H9 (cell line): ENCODE data around the gene ACTBL2. TPM values are rescaled to one million over a fixed set of nuclear protein-coding genes. Genes with fewer than 3 reads are reported as not detected.

Source experiments
- DNase-seq: peaks from one replicate; pipeline ENCODE4 v3.0.0-alpha.2; 2017
- H2AFZ ChIP-seq: one replicate; pipeline ENCODE4 v1.6.1; 2013; ENCODE audit warnings: mild to moderate bottlenecking, low read length, control low read depth, moderate library complexity
- H2AK5ac ChIP-seq: 2 replicates; pipeline ENCODE4 v1.6.1; 2013; ENCODE audit warnings: low read length, control low read depth, mixed read lengths; ENCODE audit not compliant: insufficient read length
- H2BK120ac ChIP-seq: one replicate; pipeline ENCODE4 v1.6.1; 2013; ENCODE audit warnings: low read depth, mild to moderate bottlenecking, low read length, control low read depth, inconsistent platforms; ENCODE audit not compliant: poor library complexity, severe bottlenecking
- H2BK12ac ChIP-seq: 2 replicates; pipeline ENCODE4 v1.6.1; 2013; ENCODE audit warnings: low read length, control low read depth, mixed read lengths, low read depth; ENCODE audit not compliant: insufficient read length
- H2BK15ac ChIP-seq: 2 replicates; pipeline ENCODE4 v1.6.1; 2013; ENCODE audit warnings: low read depth, low read length, control low read depth
- H2BK20ac ChIP-seq: one replicate; pipeline ENCODE4 v1.6.1; 2013; ENCODE audit warnings: low read depth, mild to moderate bottlenecking, low read length, control low read depth, inconsistent platforms; ENCODE audit not compliant: poor library complexity, severe bottlenecking
- H2BK5ac ChIP-seq: 2 replicates; pipeline ENCODE4 v1.6.1; 2013; ENCODE audit warnings: low read length, control low read depth, mixed read lengths; ENCODE audit not compliant: insufficient read length
- H3K14ac ChIP-seq: 2 replicates; pipeline ENCODE4 v1.6.1; 2013; ENCODE audit warnings: low read length, control low read depth; ENCODE audit not compliant: insufficient read depth
- H3K18ac ChIP-seq: 2 replicates; pipeline ENCODE4 v1.6.1; 2013; ENCODE audit warnings: low read depth, mild to moderate bottlenecking, mixed read lengths, low read length, control low read depth; ENCODE audit not compliant: insufficient read length
- H3K23ac ChIP-seq: 2 replicates; pipeline ENCODE4 v1.6.1; 2013; ENCODE audit warnings: low read length, control low read depth, mixed read lengths, low read depth; ENCODE audit not compliant: insufficient read length
- H3K23me2 ChIP-seq: 2 replicates; pipeline ENCODE4 v1.6.1; 2013; ENCODE audit warnings: low read depth, mild to moderate bottlenecking, mixed read lengths, low read length, control low read depth; ENCODE audit not compliant: insufficient read length, poor library complexity, severe bottlenecking
- H3K27ac ChIP-seq: 2 replicates; pipeline ENCODE4 v1.5.1; 2013; ENCODE audit warnings: low read length, control low read depth, mixed read lengths, low read depth; ENCODE audit not compliant: insufficient read length
- H3K27me3 ChIP-seq: 2 replicates; pipeline ENCODE4 v1.6.1; 2013; ENCODE audit warnings: low read length, control low read depth, inconsistent platforms; ENCODE audit not compliant: insufficient read depth
- H3K4ac ChIP-seq: 2 replicates; pipeline ENCODE4 v1.6.1; 2013; ENCODE audit warnings: low read depth, mild to moderate bottlenecking, control low read depth, inconsistent platforms, low read length, moderate library complexity
- H3K4me1 ChIP-seq: 2 replicates; pipeline ENCODE4 v1.6.1; 2013; ENCODE audit warnings: low read length, control low read depth, inconsistent platforms; ENCODE audit not compliant: insufficient read depth
- H3K4me2 ChIP-seq: 2 replicates; pipeline ENCODE4 v1.6.1; 2013; ENCODE audit warnings: low read length, control low read depth, mixed read lengths; ENCODE audit not compliant: insufficient read length, insufficient read depth
- H3K56ac ChIP-seq: 2 replicates; pipeline ENCODE4 v1.6.1; 2013; ENCODE audit warnings: low read depth, mild to moderate bottlenecking, mixed read lengths, low read length, control low read depth; ENCODE audit not compliant: insufficient read length
- H3K79me1 ChIP-seq: 2 replicates; pipeline ENCODE4 v1.6.1; 2013; ENCODE audit warnings: low read depth, mild to moderate bottlenecking, moderate library complexity, low read length, control low read depth, inconsistent platforms; ENCODE audit not compliant: insufficient read depth, poor library complexity, severe bottlenecking
- H3K79me2 ChIP-seq: 2 replicates; pipeline ENCODE4 v1.6.1; 2013; ENCODE audit warnings: low read length, control low read depth, inconsistent platforms; ENCODE audit not compliant: insufficient read depth
- H3K9ac ChIP-seq: 2 replicates; pipeline ENCODE4 v1.6.1; 2013; ENCODE audit warnings: low read length, control low read depth, mixed read lengths; ENCODE audit not compliant: insufficient read length; ENCODE audit errors: extremely low read depth
- H3K9me3 ChIP-seq: one replicate; pipeline ENCODE4 v1.6.1; 2013; ENCODE audit warnings: low read depth, low read length, inconsistent platforms; ENCODE audit not compliant: control insufficient read depth
- H3T11ph ChIP-seq: one replicate; pipeline ENCODE4 v1.6.1; 2013; ENCODE audit warnings: mild to moderate bottlenecking, low read length, control low read depth, inconsistent platforms
- H4K20me1 ChIP-seq: one replicate; pipeline ENCODE4 v1.6.1; 2013; ENCODE audit not compliant: control insufficient read depth, insufficient read length, insufficient read depth
- H4K5ac ChIP-seq: 2 replicates; pipeline ENCODE4 v1.6.1; 2013; ENCODE audit warnings: low read depth, mild to moderate bottlenecking, mixed read lengths, low read length, control low read depth; ENCODE audit not compliant: insufficient read length
- H4K8ac ChIP-seq: replicated peaks from 2 replicates; pipeline ENCODE4 v1.6.1; 2013; ENCODE audit warnings: low read length, control low read depth, mixed read lengths, low read depth; ENCODE audit not compliant: insufficient read length
- H4K91ac ChIP-seq: 2 replicates; pipeline ENCODE4 v1.6.1; 2013; ENCODE audit warnings: low read depth, mild to moderate bottlenecking, moderate library complexity, mixed read lengths, low read length, control low read depth; ENCODE audit not compliant: insufficient read length
- H3K27ac Mint-ChIP-seq, 3 experiments: 2 replicates in 2 of 3; 3 replicates in 1 of 3; pipeline ENCODE4 v1.8.0; 2020 to 2021; ENCODE audit warnings: mixed read lengths in 3 of 3, mild to moderate bottlenecking in 1 of 3, moderate library complexity in 1 of 3
- H3K27me3 Mint-ChIP-seq: 2 replicates; pipeline ENCODE4 v1.8.0; 2021; ENCODE audit warnings: low read depth, mild to moderate bottlenecking, moderate library complexity, mixed read lengths
- H3K36me3 Mint-ChIP-seq, 3 experiments: 2 replicates in 2 of 3; 3 replicates in 1 of 3; pipeline ENCODE4 v1.8.0; 2020 to 2021; ENCODE audit warnings: low read depth in 3 of 3, mixed read lengths in 3 of 3; ENCODE audit not compliant: insufficient read depth in 1 of 3
- H3K4me1 Mint-ChIP-seq, 2 experiments: 2 replicates each; pipeline ENCODE4 v1.8.0; 2020; ENCODE audit warnings: mixed read lengths in 2 of 2
- H3K4me3 Mint-ChIP-seq, 2 experiments: 2 replicates in 1 of 2; 3 replicates in 1 of 2; pipeline ENCODE4 v1.8.0; 2020 to 2021; ENCODE audit warnings: mild to moderate bottlenecking in 2 of 2, mixed read lengths in 2 of 2, moderate library complexity in 1 of 2
- H3K9me3 Mint-ChIP-seq, 2 experiments: 2 replicates in 1 of 2; 3 replicates in 1 of 2; pipeline ENCODE4 v1.8.0; 2020; ENCODE audit warnings: mild to moderate bottlenecking in 2 of 2, mixed read lengths in 2 of 2, moderate library complexity in 1 of 2
- CTCF ChIP-seq: fragments of 200-600 bp; sonication (generic); conservative IDR thresholded peaks from 3 replicates; pipeline ENCODE4 v1.8.0; 2021; ENCODE audit warnings: antibody characterized with exemption, mild to moderate bottlenecking
- WGBS: extraction: QIAGEN DNeasy Blood & Tissue Kit; methylation state at CpG from one replicate; pipeline ENCODE4 v1.1.7; 2013; ENCODE audit warnings: missing lambda C conversion rate, low lambda C conversion rate, mixed read lengths; ENCODE audit not compliant: insufficient read length; ENCODE audit errors: extremely low coverage; 5-methylcytosine and 5-hydroxymethylcytosine counted together
- total RNA-seq: library from RNA; stranded (reverse); gene quantifications from 2 replicates; pipeline ENCODE4 v1.2.1, GENCODE V29; 2021

The ACTBL2 gene
- total RNA-seq, 1 experiment from 2014 or later: not detected

GRCh38 chr5:57495285-57496086 is 12.9 kb upstream of the ACTBL2 start:
- peaks cover 12 to 19% of the 10 kb centered on the region in 2 experiments for H3K4me1 Mint-ChIP-seq
- no peak overlapping the region for H2AFZ ChIP-seq
- H3K4me2 ChIP-seq: no peak overlapping the region
- no peak overlapping the region for H3T11ph ChIP-seq
- H3K79me2 ChIP-seq: no peaks in the 10 kb centered on the region
- no peak overlapping the region for H2BK15ac ChIP-seq
- no peak overlapping the region for H2BK120ac ChIP-seq
- H3K18ac ChIP-seq: no peak overlapping the region
- H3K9me3 Mint-ChIP-seq: no peaks in the 10 kb centered on the region; a peak in 1 of 5 replicates
- no peaks in the 10 kb centered on the region for H4K20me1 ChIP-seq
- H3K79me1 ChIP-seq: no peaks in the 10 kb centered on the region
- no peak overlapping the region for H3K27ac Mint-ChIP-seq
- no CpG with 5 or more reads among the region's 6 CpGs for WGBS
- no peak overlapping the region for H3K14ac ChIP-seq
- no peak overlapping the region for H4K91ac ChIP-seq
- no peak overlapping the region for H2AK5ac ChIP-seq
- no peak overlapping the region for H4K8ac ChIP-seq
- H4K5ac ChIP-seq: no peak overlapping the region
- no peak overlapping the region for H2BK20ac ChIP-seq
- DNase-seq: no peak
- no peak overlapping the region for H2BK12ac ChIP-seq
- TF ChIP-seq CTCF: no peak
- H3K4me3 Mint-ChIP-seq: no peak overlapping the region
- H3K36me3 Mint-ChIP-seq: no peaks in the 10 kb centered on the region
- H3K4me1 ChIP-seq: no peaks in the 10 kb centered on the region
- no peaks in the 10 kb centered on the region for H3K27me3 ChIP-seq
- H3K27ac ChIP-seq: no peak overlapping the region
- no peak overlapping the region for H3K4ac ChIP-seq
- H3K9me3 ChIP-seq: no peaks in the 10 kb centered on the region
- H3K23me2 ChIP-seq: no peaks in the 10 kb centered on the region
- H3K23ac ChIP-seq: no peak overlapping the region
- no peak overlapping the region for H3K9ac ChIP-seq
- H3K27me3 Mint-ChIP-seq: peaks cover 5% of the 10 kb centered on the region; the same call in 1 of the 2 replicates
- H3K56ac ChIP-seq: no peak overlapping the region
- no peak overlapping the region for H2BK5ac ChIP-seq
